ENCODE data around the gene CCDC138. TPM values are rescaled to one million over a fixed set of nuclear protein-coding genes. Genes with fewer than 3 reads are reported as not detected.

Gene CCDC138
- total RNA-seq, 1 donor from 2014 or later, result 27.3 TPM

- Mint-ChIP-seq H3K9me3 (ENCODE audit: low read depth) (no peaks in the 10 kb centered on the region), H3K4me3 (ENCODE audit: low read depth) (no peak overlapping the region), H3K27me3 (peaks cover 24% of the 10 kb centered on the region), H3K36me3 (ENCODE audit: insufficient read depth) (no peaks in the 10 kb centered on the region), H3K27ac (no peak overlapping the region), H3K4me1 (ENCODE audit: low read depth) (peaks cover 8% of the 10 kb centered on the region)
- TF ChIP-seq, protein P1, sequence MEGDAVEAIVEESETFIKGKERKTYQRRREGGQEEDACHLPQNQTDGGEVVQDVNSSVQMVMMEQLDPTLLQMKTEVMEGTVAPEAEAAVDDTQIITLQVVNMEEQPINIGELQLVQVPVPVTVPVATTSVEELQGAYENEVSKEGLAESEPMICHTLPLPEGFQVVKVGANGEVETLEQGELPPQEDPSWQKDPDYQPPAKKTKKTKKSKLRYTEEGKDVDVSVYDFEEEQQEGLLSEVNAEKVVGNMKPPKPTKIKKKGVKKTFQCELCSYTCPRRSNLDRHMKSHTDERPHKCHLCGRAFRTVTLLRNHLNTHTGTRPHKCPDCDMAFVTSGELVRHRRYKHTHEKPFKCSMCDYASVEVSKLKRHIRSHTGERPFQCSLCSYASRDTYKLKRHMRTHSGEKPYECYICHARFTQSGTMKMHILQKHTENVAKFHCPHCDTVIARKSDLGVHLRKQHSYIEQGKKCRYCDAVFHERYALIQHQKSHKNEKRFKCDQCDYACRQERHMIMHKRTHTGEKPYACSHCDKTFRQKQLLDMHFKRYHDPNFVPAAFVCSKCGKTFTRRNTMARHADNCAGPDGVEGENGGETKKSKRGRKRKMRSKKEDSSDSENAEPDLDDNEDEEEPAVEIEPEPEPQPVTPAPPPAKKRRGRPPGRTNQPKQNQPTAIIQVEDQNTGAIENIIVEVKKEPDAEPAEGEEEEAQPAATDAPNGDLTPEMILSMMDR (IDR thresholded peaks at IDR 0.05; ENCODE audit: unreplicated experiment), result no peak
- DNase-seq (ENCODE audit: low spot score, unreplicated experiment), result no peak
Measured at GRCh38 chr2:108925286-108925685, 138.7 kb downstream of the CCDC138 start.

DNA sequence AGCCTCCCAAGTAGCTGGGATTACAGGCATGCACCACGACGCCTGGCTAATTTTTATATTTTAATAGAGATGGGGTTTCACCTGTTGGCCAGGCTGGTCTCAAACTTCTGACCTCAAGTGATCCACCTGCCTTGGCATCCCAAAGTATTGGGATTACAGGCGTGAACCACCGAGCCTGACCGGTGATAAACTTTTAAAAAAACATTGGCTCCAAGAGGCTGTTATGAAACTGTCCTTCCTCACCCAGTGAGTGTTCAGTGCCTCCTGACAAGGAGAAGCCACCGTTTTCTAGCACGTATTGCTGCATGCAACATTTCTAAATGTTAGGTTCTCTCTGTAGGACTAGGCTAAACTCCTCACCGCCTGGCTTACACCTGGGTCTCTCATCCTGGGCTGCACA lies 139.2 kb downstream of the CCDC138 start:
- Mint-ChIP-seq H3K4me1 (ENCODE audit: low read depth) (peaks cover 8% of the 10 kb centered on the region), H3K9me3 (ENCODE audit: low read depth) (no peaks in the 10 kb centered on the region), H3K36me3 (ENCODE audit: insufficient read depth) (no peaks in the 10 kb centered on the region), H3K4me3 (ENCODE audit: low read depth) (no peak overlapping the region), H3K27ac (no peak overlapping the region), H3K27me3 (peaks cover 24% of the 10 kb centered on the region)
- DNase-seq (ENCODE audit: low spot score, unreplicated experiment), result no peak
- TF ChIP-seq, protein P1 (IDR thresholded peaks at IDR 0.05; ENCODE audit: unreplicated experiment), result no peak

Other genes with a start within 250 kb of the CCDC138 start
- 77.9 and 82.1 TPM in 2 replicates for gene RANBP2, start 67.3 kb upstream of the CCDC138 start, total RNA-seq
- gene EDAR, start 202.4 kb downstream of the CCDC138 start, total RNA-seq, result 0.24 and 0.69 TPM in 2 replicates